IMR-90 (cell line): Measurements from ENCODE around the gene NTN4.
A peak's percentile ranks its signal among the peaks of the same experiment; 100 is the strongest.

Experiments
- BHLHE40 ChIP-seq: fragments of 150-350 bp; IDR thresholded peaks from 2 replicates; pipeline ENCODE4 v1.6.1; 2016; ENCODE audit warnings: mild to moderate bottlenecking, low read depth, low read length
- CEBPB ChIP-seq: IDR thresholded peaks from 2 replicates; pipeline ENCODE4 v1.6.1; 2012; ENCODE audit warnings: low read depth, low read length, improper control_type of control experiment
- MAZ ChIP-seq: IDR thresholded peaks from 2 replicates; pipeline ENCODE4 v1.6.1; 2012; ENCODE audit warnings: low read depth, mild to moderate bottlenecking, low read length, improper control_type of control experiment, moderate library complexity, borderline replicate concordance
- MXI1 ChIP-seq: IDR thresholded peaks from 2 replicates; pipeline ENCODE4 v1.6.1; 2012; ENCODE audit warnings: low read depth, mild to moderate bottlenecking, low read length, moderate library complexity, borderline replicate concordance
- NFE2L2 ChIP-seq: fragments of 150-350 bp; IDR thresholded peaks from 2 replicates; pipeline ENCODE4 v1.6.1; 2016; ENCODE audit warnings: low read depth, mild to moderate bottlenecking, low read length
- POLR2A ChIP-seq: IDR thresholded peaks from 2 replicates; pipeline ENCODE4 v1.6.1; 2012; ENCODE audit warnings: mild to moderate bottlenecking, low read depth, low read length
- RAD21 ChIP-seq: IDR thresholded peaks from 2 replicates; pipeline ENCODE4 v1.6.1; 2012; ENCODE audit warnings: low read length, improper control_type of control experiment
- RCOR1 ChIP-seq: IDR thresholded peaks from 2 replicates; pipeline ENCODE4 v1.6.1; 2012; ENCODE audit warnings: mild to moderate bottlenecking, low read length, improper control_type of control experiment; ENCODE audit not compliant: insufficient replicate concordance
- SMC3 ChIP-seq: fragments of 150-350 bp; IDR thresholded peaks from 2 replicates; pipeline ENCODE4 v1.6.1; 2016; ENCODE audit warnings: low read depth, mild to moderate bottlenecking, antibody characterized with exemption, low read length, moderate library complexity
- TF ChIP-seq, protein P1 (sequence below): conservative IDR thresholded peaks from 2 replicates; pipeline ENCODE4 v1.5.1; 2012; ENCODE audit warnings: mild to moderate bottlenecking, low read depth, low read length, improper control_type of control experiment
- TF ChIP-seq, protein P2 (sequence below): fragments of 150-350 bp; IDR thresholded peaks from 2 replicates; pipeline ENCODE4 v1.6.1; 2016; ENCODE audit warnings: low read depth, mild to moderate bottlenecking, low read length, moderate library complexity, borderline replicate concordance
- TF ChIP-seq, protein P3 (sequence below): fragments of 150-350 bp; IDR thresholded peaks from 2 replicates; pipeline ENCODE4 v1.6.1; 2017; ENCODE audit warnings: mild to moderate bottlenecking, antibody characterized with exemption, low read length, low read depth

DNA sequence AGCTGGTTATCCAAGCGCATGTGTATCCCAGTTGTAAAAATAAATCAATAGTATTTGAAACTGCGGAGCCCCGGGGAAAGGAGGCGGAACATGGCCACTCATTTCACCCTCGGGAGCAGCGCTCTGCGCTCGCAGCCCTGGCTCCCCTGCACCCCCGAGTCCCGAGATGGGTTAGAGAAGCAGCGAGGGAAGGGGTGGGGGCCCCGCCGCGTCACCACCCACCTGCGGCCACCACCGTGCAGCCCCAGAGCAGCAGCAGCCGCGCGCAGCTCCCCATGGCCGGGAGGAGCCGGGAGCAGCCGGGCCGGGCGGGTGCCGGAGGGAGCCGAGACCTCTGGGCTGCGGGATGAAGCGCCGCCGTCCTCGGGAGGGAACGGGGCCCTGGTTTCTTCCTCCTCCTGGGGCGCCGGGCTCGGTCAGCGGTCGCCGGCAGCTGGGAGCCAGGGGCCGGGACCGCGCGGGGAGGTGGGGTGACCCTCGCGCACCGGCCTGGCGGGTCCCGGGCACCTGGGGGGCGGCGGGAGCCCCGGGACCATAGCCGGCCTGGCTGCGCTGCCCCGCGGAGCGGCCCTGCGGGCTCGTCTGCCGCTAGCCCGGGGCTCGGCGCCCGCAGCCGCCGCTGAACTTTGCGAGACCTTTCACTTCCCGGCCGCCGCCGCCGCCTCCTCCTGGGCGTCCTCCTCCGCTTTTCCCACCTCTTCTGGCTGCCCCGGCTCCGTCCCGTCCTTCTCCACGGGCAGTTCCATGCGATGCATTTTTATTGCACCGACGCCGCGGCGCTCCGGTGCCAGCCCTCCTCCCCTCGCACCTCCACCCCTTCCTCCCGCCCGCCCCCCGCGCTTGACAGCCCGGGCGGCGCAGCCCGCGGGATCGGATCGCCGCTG is at the start of gene NTN4:
- TF ChIP-seq, protein P1, sequence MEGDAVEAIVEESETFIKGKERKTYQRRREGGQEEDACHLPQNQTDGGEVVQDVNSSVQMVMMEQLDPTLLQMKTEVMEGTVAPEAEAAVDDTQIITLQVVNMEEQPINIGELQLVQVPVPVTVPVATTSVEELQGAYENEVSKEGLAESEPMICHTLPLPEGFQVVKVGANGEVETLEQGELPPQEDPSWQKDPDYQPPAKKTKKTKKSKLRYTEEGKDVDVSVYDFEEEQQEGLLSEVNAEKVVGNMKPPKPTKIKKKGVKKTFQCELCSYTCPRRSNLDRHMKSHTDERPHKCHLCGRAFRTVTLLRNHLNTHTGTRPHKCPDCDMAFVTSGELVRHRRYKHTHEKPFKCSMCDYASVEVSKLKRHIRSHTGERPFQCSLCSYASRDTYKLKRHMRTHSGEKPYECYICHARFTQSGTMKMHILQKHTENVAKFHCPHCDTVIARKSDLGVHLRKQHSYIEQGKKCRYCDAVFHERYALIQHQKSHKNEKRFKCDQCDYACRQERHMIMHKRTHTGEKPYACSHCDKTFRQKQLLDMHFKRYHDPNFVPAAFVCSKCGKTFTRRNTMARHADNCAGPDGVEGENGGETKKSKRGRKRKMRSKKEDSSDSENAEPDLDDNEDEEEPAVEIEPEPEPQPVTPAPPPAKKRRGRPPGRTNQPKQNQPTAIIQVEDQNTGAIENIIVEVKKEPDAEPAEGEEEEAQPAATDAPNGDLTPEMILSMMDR: no peak
- 0 out of 2 replicates have a peak, but pooled peaks have one; percentile 1 for TF ChIP-seq RAD21
- no peak; the same call in 1 of the 2 replicates for TF ChIP-seq POLR2A
- no peak for TF ChIP-seq CEBPB
- no peak for TF ChIP-seq SMC3
- TF ChIP-seq, protein P2, sequence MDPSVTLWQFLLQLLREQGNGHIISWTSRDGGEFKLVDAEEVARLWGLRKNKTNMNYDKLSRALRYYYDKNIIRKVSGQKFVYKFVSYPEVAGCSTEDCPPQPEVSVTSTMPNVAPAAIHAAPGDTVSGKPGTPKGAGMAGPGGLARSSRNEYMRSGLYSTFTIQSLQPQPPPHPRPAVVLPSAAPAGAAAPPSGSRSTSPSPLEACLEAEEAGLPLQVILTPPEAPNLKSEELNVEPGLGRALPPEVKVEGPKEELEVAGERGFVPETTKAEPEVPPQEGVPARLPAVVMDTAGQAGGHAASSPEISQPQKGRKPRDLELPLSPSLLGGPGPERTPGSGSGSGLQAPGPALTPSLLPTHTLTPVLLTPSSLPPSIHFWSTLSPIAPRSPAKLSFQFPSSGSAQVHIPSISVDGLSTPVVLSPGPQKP: no peak
- TF ChIP-seq, protein P3, sequence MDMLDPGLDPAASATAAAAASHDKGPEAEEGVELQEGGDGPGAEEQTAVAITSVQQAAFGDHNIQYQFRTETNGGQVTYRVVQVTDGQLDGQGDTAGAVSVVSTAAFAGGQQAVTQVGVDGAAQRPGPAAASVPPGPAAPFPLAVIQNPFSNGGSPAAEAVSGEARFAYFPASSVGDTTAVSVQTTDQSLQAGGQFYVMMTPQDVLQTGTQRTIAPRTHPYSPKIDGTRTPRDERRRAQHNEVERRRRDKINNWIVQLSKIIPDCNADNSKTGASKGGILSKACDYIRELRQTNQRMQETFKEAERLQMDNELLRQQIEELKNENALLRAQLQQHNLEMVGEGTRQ: no peak
- peak; percentile 38; the same call in 1 of the 2 replicates for TF ChIP-seq MAZ
- no peak for TF ChIP-seq RCOR1
- TF ChIP-seq BHLHE40: no peak
- no peak for TF ChIP-seq MXI1
- TF ChIP-seq NFE2L2: no peak
